Tibial artery (tissue), 4 donors: ENCODE measurements around the gene RAB23.

Experiments used
- DNase-seq, 2 donors: peaks; one replicate each; pipeline ENCODE4 v3.0.0-alpha.2; 2019
- H3K27ac ChIP-seq, 2 donors: fragments of 200-600 bp; sonication (generic) in 1 of 2; 1 replicate in 1 of 2; 2 replicates in 1 of 2; pipeline ENCODE4 v1.5.1; 2018 to 2019; ENCODE audit warnings: mild to moderate bottlenecking in 1 of 2
- H3K27me3 ChIP-seq, 2 donors: fragments of 200-600 bp; sonication (generic) in 1 of 2; one replicate each; pipeline versions ENCODE4 v1.5.1 to v1.6.0; 2016 to 2019
- H3K36me3 ChIP-seq, 3 donors: fragments of 200-600 bp; sonication (generic) in 2 of 3; one replicate each; pipeline ENCODE4 v1.5.1; 2016 to 2019; ENCODE audit warnings: mild to moderate bottlenecking in 2 of 3
- H3K4me1 ChIP-seq, 4 donors: fragments of 200-600 bp; sonication (generic) in 2 of 4; 1 replicate in 3 of 4; 2 replicates in 1 of 4; pipeline ENCODE4 v1.5.1; 2016 to 2019
- H3K4me3 ChIP-seq, 2 donors: fragments of 200-600 bp; sonication (generic) in 1 of 2; 1 replicate in 1 of 2; 2 replicates in 1 of 2; pipeline ENCODE4 v1.5.1; 2018 to 2019; ENCODE audit warnings: mild to moderate bottlenecking in 2 of 2
- H3K9me3 ChIP-seq, 3 donors: fragments of 200-600 bp; sonication (generic) in 1 of 3; one replicate each; pipeline ENCODE4 v1.5.1; 2016 to 2019
- intact Hi-C: fragments of 100-400 bp; cut with DNase I; formaldehyde crosslinking; loops from one replicate; pipeline ENCODE4 v1.15.0; 2023; ENCODE audit warnings: low total_unique reads
- TF ChIP-seq, protein P1 (sequence below), 2 experiments: fragments of 200-600 bp in 1 of 2; fragments of 450-650 bp in 1 of 2; IDR thresholded peaks; one replicate each; pipeline ENCODE4 v1.5.1; 2017 to 2019; ENCODE audit warnings: antibody characterized with exemption in 2 of 2, mild to moderate bottlenecking in 1 of 2, moderate library complexity in 1 of 2

The RAB23 gene

DNA sequence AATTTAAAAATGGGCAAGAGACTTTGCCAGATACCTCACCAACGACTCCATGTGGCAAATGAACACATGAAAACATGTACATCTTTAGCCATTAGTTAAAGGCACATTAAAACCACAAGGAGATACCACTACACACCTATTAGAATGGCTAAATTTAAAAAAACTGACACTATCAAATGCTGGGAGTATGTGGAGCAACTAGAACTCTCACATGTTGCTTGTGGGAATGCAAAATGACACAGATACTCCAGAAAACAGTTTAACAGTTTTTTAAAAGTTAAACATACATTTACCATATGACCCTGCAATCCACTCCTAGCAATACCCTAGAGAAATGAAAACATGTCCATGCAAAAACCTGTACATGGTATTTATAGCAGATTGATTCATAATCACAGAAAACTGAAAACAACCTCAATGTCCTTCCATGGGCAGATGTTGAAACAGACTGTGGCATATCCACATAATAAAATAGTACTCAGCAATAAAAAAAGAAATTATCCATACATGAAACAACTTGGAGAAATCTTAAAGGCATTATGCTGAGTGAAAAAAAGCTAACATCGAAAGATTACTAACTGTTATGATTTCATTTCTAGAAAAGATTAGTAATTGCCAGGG is 1.9 kb downstream of the RAB23 start:
- peak overlapping the region; percentile 93 to 99 for H3K4me3 ChIP-seq
- DNase-seq: no peak
- TF ChIP-seq, protein P1, sequence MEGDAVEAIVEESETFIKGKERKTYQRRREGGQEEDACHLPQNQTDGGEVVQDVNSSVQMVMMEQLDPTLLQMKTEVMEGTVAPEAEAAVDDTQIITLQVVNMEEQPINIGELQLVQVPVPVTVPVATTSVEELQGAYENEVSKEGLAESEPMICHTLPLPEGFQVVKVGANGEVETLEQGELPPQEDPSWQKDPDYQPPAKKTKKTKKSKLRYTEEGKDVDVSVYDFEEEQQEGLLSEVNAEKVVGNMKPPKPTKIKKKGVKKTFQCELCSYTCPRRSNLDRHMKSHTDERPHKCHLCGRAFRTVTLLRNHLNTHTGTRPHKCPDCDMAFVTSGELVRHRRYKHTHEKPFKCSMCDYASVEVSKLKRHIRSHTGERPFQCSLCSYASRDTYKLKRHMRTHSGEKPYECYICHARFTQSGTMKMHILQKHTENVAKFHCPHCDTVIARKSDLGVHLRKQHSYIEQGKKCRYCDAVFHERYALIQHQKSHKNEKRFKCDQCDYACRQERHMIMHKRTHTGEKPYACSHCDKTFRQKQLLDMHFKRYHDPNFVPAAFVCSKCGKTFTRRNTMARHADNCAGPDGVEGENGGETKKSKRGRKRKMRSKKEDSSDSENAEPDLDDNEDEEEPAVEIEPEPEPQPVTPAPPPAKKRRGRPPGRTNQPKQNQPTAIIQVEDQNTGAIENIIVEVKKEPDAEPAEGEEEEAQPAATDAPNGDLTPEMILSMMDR (IDR thresholded peaks at IDR 0.05): no peak
- intact Hi-C loops: loop anchor here (5.0 kb wide), 1 partner anchor 48 kb away; the partner anchor contains the start of gene BAG2
- H3K36me3 ChIP-seq: no peaks in the 10 kb centered on the region
- H3K27me3 ChIP-seq: no peaks in the 10 kb centered on the region
- no peaks in the 10 kb centered on the region for H3K9me3 ChIP-seq
- peaks cover 0 to 52% (median 11%) of the 10 kb centered on the region in 4 donors for H3K4me1 ChIP-seq
- H3K27ac ChIP-seq: peak overlapping the region in 1 of 2 donors; percentile 97

- TF ChIP-seq, protein P1 (IDR thresholded peaks at IDR 0.05): no peak
- H3K27me3 ChIP-seq: no peaks in the 10 kb centered on the region
- H3K36me3 ChIP-seq: no peaks in the 10 kb centered on the region
- H3K9me3 ChIP-seq: no peaks in the 10 kb centered on the region
- no peak overlapping the region for H3K27ac ChIP-seq
- no peak overlapping the region for H3K4me3 ChIP-seq
- H3K4me1 ChIP-seq: peaks cover 0 to 52% (median 8%) of the 10 kb centered on the region in 4 donors
- intact Hi-C loops: no loop called here
- no peak for DNase-seq
These were observed 4.8 kb downstream of the RAB23 start for GRCh38 chr6:57217270-57217669.

- TF ChIP-seq, protein P1 (IDR thresholded peaks at IDR 0.05): no peak
- DNase-seq: no peak
- H3K4me1 ChIP-seq: peaks cover 0 to 59% (median 8%) of the 10 kb centered on the region in 4 donors
- H3K9me3 ChIP-seq: no peaks in the 10 kb centered on the region
- H3K4me3 ChIP-seq: no peak overlapping the region
- no peaks in the 10 kb centered on the region for H3K27me3 ChIP-seq
- intact Hi-C loops: no loop called here
- no peaks in the 10 kb centered on the region for H3K36me3 ChIP-seq
- H3K27ac ChIP-seq: no peak overlapping the region
These were observed 5.6 kb downstream of the RAB23 start for GRCh38 chr6:57216235-57217101.

DNA sequence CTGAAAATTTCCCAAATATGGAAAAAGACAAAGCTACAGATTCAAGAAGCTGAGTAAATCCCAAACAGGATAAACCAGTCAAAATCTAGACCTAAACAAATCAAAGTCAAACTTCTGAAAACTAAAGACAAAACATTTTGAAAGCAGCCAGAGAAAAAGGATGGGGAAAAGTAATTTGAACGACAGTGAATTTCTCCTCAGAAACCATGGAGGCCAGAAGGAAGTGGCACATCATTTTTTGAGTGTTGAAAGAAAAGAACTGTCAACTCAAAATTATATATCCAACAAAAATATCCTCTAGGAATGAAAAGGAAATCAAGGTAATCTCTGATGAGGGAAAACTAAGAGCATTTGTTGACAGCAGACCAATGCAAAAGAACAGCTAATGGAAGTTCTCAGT is 6.8 kb downstream of the RAB23 start:
- no peaks in the 10 kb centered on the region for H3K9me3 ChIP-seq
- H3K36me3 ChIP-seq: no peaks in the 10 kb centered on the region
- TF ChIP-seq, protein P1 (IDR thresholded peaks at IDR 0.05): no peak

DNA sequence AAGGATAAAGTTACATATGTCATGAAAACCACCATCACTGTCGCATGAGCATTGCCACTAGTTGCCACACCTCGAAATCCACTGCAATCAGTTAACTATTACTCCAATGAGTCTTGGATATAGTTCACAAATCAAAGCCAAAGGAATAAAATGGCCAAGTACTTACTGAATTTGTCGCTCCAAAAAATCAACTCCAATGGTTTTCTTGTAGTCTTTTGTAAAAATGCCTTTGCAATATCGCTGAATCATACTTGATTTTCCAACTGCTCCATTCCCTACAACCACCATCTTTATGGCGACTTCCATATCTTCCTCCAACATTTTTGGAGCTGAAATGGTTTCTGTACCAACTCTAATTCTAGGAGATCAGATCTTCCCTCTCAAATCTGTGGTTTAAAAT is 12.0 kb downstream of the RAB23 start:
- TF ChIP-seq, protein P1 (IDR thresholded peaks at IDR 0.05): no peak
- no peak for DNase-seq
- no peaks in the 10 kb centered on the region for H3K9me3 ChIP-seq
- no peaks in the 10 kb centered on the region for H3K36me3 ChIP-seq
- H3K4me1 ChIP-seq: peaks cover 0 to 52% (median 2%) of the 10 kb centered on the region in 4 donors
- no peak overlapping the region for H3K4me3 ChIP-seq
- H3K27ac ChIP-seq: no peak overlapping the region
- intact Hi-C loops: no loop called here
- H3K27me3 ChIP-seq: no peaks in the 10 kb centered on the region

More for the DNA sequence above, 6.8 kb downstream of the RAB23 start:
- no peak overlapping the region for H3K4me3 ChIP-seq
- no peak for DNase-seq
- H3K4me1 ChIP-seq: peaks cover 0 to 54% (median 8%) of the 10 kb centered on the region in 4 donors
- H3K27ac ChIP-seq: no peak overlapping the region
- intact Hi-C loops: no loop called here
- H3K27me3 ChIP-seq: no peaks in the 10 kb centered on the region
